ENCODE data around the gene PON1. TPM values are rescaled to one million over a fixed set of nuclear protein-coding genes. Genes with fewer than 3 reads are reported as not detected.

PON1 gene
- total and polyA plus RNA-seq, 2 donors (not counting 1 experiment from before 2014, with no cell fraction given): not detected

GRCh38 chr7:95311389-95311788, 12.9 kb downstream of the PON1 start:
- Histone ChIP-seq H4K20me1 (ENCODE audit: control insufficient read depth, insufficient read depth, low read length, poor library complexity, severe bottlenecking) (no peaks in the 10 kb centered on the region), H3K4me3 (ENCODE audit: control extremely low read depth in 1 of 5, extremely low read depth in 1 of 5, insufficient read depth in 1 of 5, low read depth in 2 of 5, low read length in 4 of 5) (no peak overlapping the region), H3K27ac (ENCODE audit: low read length in 2 of 2) (no peak overlapping the region), H3K9ac (ENCODE audit: low read length) (no peak overlapping the region), H3K79me2 (ENCODE audit: control insufficient read depth, insufficient read depth, low read length) (no peaks in the 10 kb centered on the region), H3K4me2 (replicated peaks; ENCODE audit: low read depth, low read length, poor library complexity, severe bottlenecking) (no peak overlapping the region), H3K36me3 (replicated peaks in 1 of 2; ENCODE audit: control extremely low read depth in 1 of 2, control insufficient read depth in 1 of 2, extremely low read depth in 1 of 2, insufficient read depth in 2 of 2, low read length in 1 of 2) (no peaks in the 10 kb centered on the region), H3K9me3 (ENCODE audit: control extremely low read depth in 1 of 3, control insufficient read depth in 2 of 3, insufficient read depth in 1 of 3, low read length in 2 of 3) (no peaks in the 10 kb centered on the region), H2AFZ (ENCODE audit: insufficient read depth, low read depth, low read length, poor library complexity, severe bottlenecking) (no peak overlapping the region), H3K4me1 (ENCODE audit: control insufficient read depth in 2 of 2, insufficient read depth in 2 of 2, low read length in 2 of 2) (no peaks in the 10 kb centered on the region), H3K27me3 (replicated peaks in 1 of 4; ENCODE audit: control extremely low read depth in 1 of 4, control insufficient read depth in 3 of 4, insufficient read depth in 4 of 4, low read length in 3 of 4) (peaks cover 0 to 3% (median 0%) of the 10 kb centered on the region in 4 experiments)
- Mint-ChIP-seq H3K4me1 (no peaks in the 10 kb centered on the region), H3K4me3 (no peak overlapping the region), H3K27ac (no peak overlapping the region), H3K27me3 (peaks cover 8% of the 10 kb centered on the region), H3K9me3 (ENCODE audit: insufficient read depth) (no peaks in the 10 kb centered on the region)
- ChIA-PET POLR2A (no interaction called here), CTCF (no interaction called here)
- intact Hi-C loops (cut with micrococcal nuclease): no loop called here
- no peak for ATAC-seq (ENCODE audit: low read depth)
- TF ChIP-seq EZH2 (IDR thresholded peaks at IDR 0.05; ENCODE audit: borderline replicate concordance, insufficient read depth, low read depth, low read length, poor library complexity, severe bottlenecking) (no peak), CTCF (IDR thresholded peaks at IDR 0.05) (no peak)
- no peak for DNase-seq
- no CpG with 5 or more reads among the region's 2 CpGs for WGBS (ENCODE audit: insufficient coverage)

GRCh38 chr7:95309951-95310350, 14.4 kb downstream of the PON1 start:
- no peaks in the 10 kb centered on the region for H3K4me1 Mint-ChIP-seq
- CTCF ChIA-PET: no interaction called here
- Histone ChIP-seq H3K4me2 (replicated peaks; ENCODE audit: low read depth, low read length, poor library complexity, severe bottlenecking) (no peak overlapping the region), H3K79me2 (ENCODE audit: control insufficient read depth, insufficient read depth, low read length) (no peaks in the 10 kb centered on the region), H3K9me3 (ENCODE audit: control extremely low read depth in 1 of 3, control insufficient read depth in 2 of 3, insufficient read depth in 1 of 3, low read length in 2 of 3) (no peaks in the 10 kb centered on the region), H3K4me1 (ENCODE audit: control insufficient read depth in 2 of 2, insufficient read depth in 2 of 2, low read length in 2 of 2) (no peaks in the 10 kb centered on the region), H2AFZ (ENCODE audit: insufficient read depth, low read depth, low read length, poor library complexity, severe bottlenecking) (no peak overlapping the region), H4K20me1 (ENCODE audit: control insufficient read depth, insufficient read depth, low read length, poor library complexity, severe bottlenecking) (no peaks in the 10 kb centered on the region), H3K36me3 (replicated peaks in 1 of 2; ENCODE audit: control extremely low read depth in 1 of 2, control insufficient read depth in 1 of 2, extremely low read depth in 1 of 2, insufficient read depth in 2 of 2, low read length in 1 of 2) (no peaks in the 10 kb centered on the region), H3K9ac (ENCODE audit: low read length) (no peak overlapping the region), H3K27me3 (replicated peaks in 1 of 4; ENCODE audit: control extremely low read depth in 1 of 4, control insufficient read depth in 3 of 4, insufficient read depth in 4 of 4, low read length in 3 of 4) (peaks cover 0 to 3% (median 0%) of the 10 kb centered on the region in 4 experiments), H3K27ac (ENCODE audit: low read length in 2 of 2) (no peak overlapping the region), H3K4me3 (ENCODE audit: control extremely low read depth in 1 of 5, extremely low read depth in 1 of 5, insufficient read depth in 1 of 5, low read depth in 2 of 5, low read length in 4 of 5) (no peak overlapping the region)
- DNase-seq (no peak), ATAC-seq (ENCODE audit: low read depth) (no peak)
- peaks cover 8% of the 10 kb centered on the region for H3K27me3 Mint-ChIP-seq
- no peaks in the 10 kb centered on the region for H3K9me3 Mint-ChIP-seq (ENCODE audit: insufficient read depth)
- intact Hi-C loops (cut with micrococcal nuclease): no loop called here
- TF ChIP-seq EZH2 (IDR thresholded peaks at IDR 0.05; ENCODE audit: borderline replicate concordance, insufficient read depth, low read depth, low read length, poor library complexity, severe bottlenecking): no peak
- TF ChIP-seq CTCF (IDR thresholded peaks at IDR 0.05): no peak
- H3K4me3 Mint-ChIP-seq: no peak overlapping the region
- no peak overlapping the region for H3K27ac Mint-ChIP-seq
- POLR2A ChIA-PET: no interaction called here
- no CpG with 5 or more reads among the region's 2 CpGs for WGBS (ENCODE audit: insufficient coverage)
